ENCODE results near the gene PTPRD. TPM values are rescaled to one million over a fixed set of nuclear protein-coding genes. Genes with fewer than 3 reads are reported as not detected.
"Not testable (repeated sequence)": the region's sequence is repeated elsewhere in the genome, so short reads cannot be mapped to it uniquely, and the experiment has no call there.

PTPRD gene
- total RNA-seq, 1 donor from 2014 or later: not detected

GRCh38 chr9:10488937-10489336 is 123.9 kb downstream of the PTPRD start:
- intact Hi-C loops (cut with micrococcal nuclease): no loop called here

GRCh38 chr9:10479172-10479571 is 133.6 kb downstream of the PTPRD start:
- intact Hi-C loops (cut with micrococcal nuclease): no loop called here

GRCh38 chr9:10449201-10449617 is 163.6 kb downstream of the PTPRD start:
- intact Hi-C loops (cut with micrococcal nuclease): not testable (repeated sequence)

GRCh38 chr9:10447036-10447435 is 165.8 kb downstream of the PTPRD start:
- intact Hi-C loops (cut with micrococcal nuclease): no loop called here

GRCh38 chr9:10443868-10444204 is 169.0 kb downstream of the PTPRD start:
- intact Hi-C loops (cut with micrococcal nuclease): no loop called here

- intact Hi-C loops (cut with micrococcal nuclease): no loop called here
Observed at GRCh38 chr9:10443181-10443867, 169.5 kb downstream of the PTPRD start.

GRCh38 chr9:10438955-10439354 is 173.8 kb downstream of the PTPRD start:
- intact Hi-C loops (cut with micrococcal nuclease): no loop called here

GRCh38 chr9:10436756-10437155 is 176.0 kb downstream of the PTPRD start:
- intact Hi-C loops (cut with micrococcal nuclease): no loop called here

GRCh38 chr9:10434412-10434811 is 178.4 kb downstream of the PTPRD start:
- intact Hi-C loops (cut with micrococcal nuclease): no loop called here

- intact Hi-C loops (cut with micrococcal nuclease): no loop called here
Observed at GRCh38 chr9:10411272-10411671, 201.5 kb downstream of the PTPRD start.

- intact Hi-C loops (cut with micrococcal nuclease): no loop called here
Observed at GRCh38 chr9:10403283-10403682, 209.5 kb downstream of the PTPRD start.

- intact Hi-C loops (cut with micrococcal nuclease): no loop called here
Observed at GRCh38 chr9:10396615-10397014, 216.2 kb downstream of the PTPRD start.

- intact Hi-C loops (cut with micrococcal nuclease): no loop called here
Observed at GRCh38 chr9:10387282-10387681, 225.5 kb downstream of the PTPRD start.

GRCh38 chr9:10371824-10372223 is 241.0 kb downstream of the PTPRD start:
- intact Hi-C loops (cut with micrococcal nuclease): no loop called here

- intact Hi-C loops (cut with micrococcal nuclease): no loop called here
Observed at GRCh38 chr9:10366171-10366779, 246.5 kb downstream of the PTPRD start.

GRCh38 chr9:10354591-10354990 is 258.2 kb downstream of the PTPRD start:
- intact Hi-C loops (cut with micrococcal nuclease): no loop called here

- intact Hi-C loops (cut with micrococcal nuclease): not testable (repeated sequence)
Observed at GRCh38 chr9:10345621-10346020, 267.2 kb downstream of the PTPRD start.

- intact Hi-C loops (cut with micrococcal nuclease): no loop called here
Observed at GRCh38 chr9:10341057-10341456, 271.7 kb downstream of the PTPRD start.

- intact Hi-C loops (cut with micrococcal nuclease): no loop called here
Observed at GRCh38 chr9:10339152-10339551, 273.6 kb downstream of the PTPRD start.

GRCh38 chr9:10331157-10331556 is 281.6 kb downstream of the PTPRD start:
- intact Hi-C loops (cut with micrococcal nuclease): no loop called here

GRCh38 chr9:10282084-10282483 is 330.7 kb downstream of the PTPRD start:
- intact Hi-C loops (cut with micrococcal nuclease): no loop called here

GRCh38 chr9:10274988-10275387 is 337.8 kb downstream of the PTPRD start:
- intact Hi-C loops (cut with micrococcal nuclease): no loop called here

GRCh38 chr9:10274175-10274574 is 338.6 kb downstream of the PTPRD start:
- intact Hi-C loops (cut with micrococcal nuclease): no loop called here

Data from T-helper 1 cell treated with Interleukin-12 subunit alpha and Interleukin-12 subunit beta and Interleukin-4 antibody, amounts not matched to agents 30 ng/mL and 1 ng/mL, for 36 hours (primary cell).